UCSD-AML1 (cell line): ENCODE results near the gene LCE1F.

ENCODE experiments used
- DNase-seq: peaks from one replicate; lab custom pipeline; 2025; ENCODE audit not compliant: unreplicated experiment; lab: John Stamatoyannopoulos, UW

LCE1F gene, protein sequence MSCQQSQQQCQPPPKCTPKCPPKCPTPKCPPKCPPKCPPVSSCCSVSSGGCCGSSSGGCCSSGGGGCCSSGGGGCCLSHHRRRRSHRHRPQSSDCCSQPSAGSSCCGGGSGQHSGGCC

GRCh38 chr1:152774875-152775274, at the start of gene LCE1F:
LCE1F (plus strand) TSS chr1:152775140; CDS start chr1:152776372, 1,232 bp downstream.
- DNase-seq = no peak

GRCh38 chr1:152725261-152725660, 49.7 kb upstream of the LCE1F start:
- no peak for DNase-seq

GRCh38 chr1:152728986-152729385, 46.0 kb upstream of the LCE1F start:
- DNase-seq = no peak

- DNase-seq = no peak
These were observed 39.3 kb upstream of the LCE1F start for GRCh38 chr1:152735648-152736047.

GRCh38 chr1:152737997-152738396, 36.9 kb upstream of the LCE1F start:
- DNase-seq = no peak

DNA sequence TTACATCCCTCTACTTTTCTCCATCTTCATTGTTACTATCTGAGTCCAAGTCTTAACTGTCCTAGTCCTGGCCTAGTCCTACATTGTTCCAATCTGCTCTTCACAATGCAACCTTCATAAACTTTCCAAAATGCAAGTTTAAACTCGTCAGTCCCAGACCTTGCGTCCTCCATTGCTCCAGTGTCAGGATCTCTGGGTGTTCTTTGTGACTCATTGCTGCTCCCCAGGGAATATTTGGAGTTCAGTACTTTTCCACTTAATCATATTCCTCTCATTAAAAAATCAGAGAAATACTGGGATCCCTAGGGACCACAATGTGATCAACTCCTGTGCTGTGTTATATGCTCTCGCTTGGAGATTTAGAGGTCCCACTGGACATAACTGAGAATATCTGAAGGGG, 35.1 kb upstream of the LCE1F start:
- DNase-seq = no peak

DNA sequence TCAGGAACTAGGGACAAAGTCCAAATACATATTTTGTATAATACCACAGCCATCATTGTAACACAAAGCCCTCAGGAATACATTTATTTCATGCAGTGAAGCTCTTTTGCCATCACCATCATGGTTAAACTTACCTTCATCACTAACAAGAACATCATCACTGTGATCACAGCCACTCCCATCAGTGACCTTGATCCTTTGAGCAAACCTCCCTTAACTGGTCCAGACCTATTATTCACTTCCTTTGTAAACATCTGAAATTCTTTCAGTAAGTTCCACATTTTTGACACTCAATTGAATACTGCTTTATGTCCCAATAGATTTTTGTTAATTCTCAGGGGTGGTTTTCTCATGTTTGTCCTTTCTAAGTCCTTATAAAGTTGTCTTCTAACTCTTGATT, 33.3 kb upstream of the LCE1F start:
- DNase-seq = no peak

GRCh38 chr1:152743371-152744145, 31.4 kb upstream of the LCE1F start:
- DNase-seq = no peak

DNA sequence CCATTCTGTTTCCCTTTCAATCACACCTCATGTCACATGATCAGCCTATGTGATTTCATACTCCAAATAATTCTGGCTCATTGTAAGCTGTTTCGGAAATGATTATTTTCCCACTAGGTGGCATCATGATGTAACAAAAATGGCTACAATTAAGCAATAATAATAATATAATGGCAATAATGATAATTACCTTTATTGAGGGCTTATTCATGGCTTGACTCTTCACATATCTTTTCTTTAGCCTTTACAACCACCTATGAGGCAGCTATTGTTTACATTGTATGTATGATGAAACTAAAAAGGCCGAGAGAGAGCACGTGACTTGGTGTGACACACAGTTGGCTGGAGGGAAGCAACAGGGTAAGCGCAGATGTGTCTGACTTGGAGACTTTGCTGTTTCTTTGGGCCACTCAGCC, 29.6 kb upstream of the LCE1F start:
- DNase-seq = no peak

GRCh38 chr1:152745765-152746444, 29.0 kb upstream of the LCE1F start:
- no peak for DNase-seq

DNA sequence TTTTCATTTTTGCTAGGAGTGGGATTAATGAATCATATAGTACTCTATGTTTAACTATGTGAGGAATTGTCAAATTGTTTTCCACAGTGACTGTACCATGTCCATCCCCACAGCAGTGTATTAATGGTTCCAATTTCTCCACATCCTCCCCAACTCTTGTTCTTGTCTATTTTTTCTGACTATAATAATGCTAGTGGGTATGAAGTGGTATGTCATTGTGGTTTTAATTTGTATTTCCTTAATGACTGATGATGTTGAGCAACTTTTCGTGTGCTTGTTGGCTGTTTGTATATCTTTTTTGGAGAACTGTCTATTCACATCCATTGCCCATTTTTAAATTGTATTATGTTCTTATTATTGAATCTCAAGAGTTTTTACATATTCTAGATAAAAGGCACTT, 27.1 kb upstream of the LCE1F start:
- DNase-seq = no peak

GRCh38 chr1:152752225-152752624, 22.7 kb upstream of the LCE1F start:
- no peak for DNase-seq

- no peak for DNase-seq
These were observed 21.4 kb upstream of the LCE1F start for GRCh38 chr1:152753586-152753985.

- DNase-seq = no peak
These were observed 18.1 kb upstream of the LCE1F start for GRCh38 chr1:152756872-152757271.

DNA sequence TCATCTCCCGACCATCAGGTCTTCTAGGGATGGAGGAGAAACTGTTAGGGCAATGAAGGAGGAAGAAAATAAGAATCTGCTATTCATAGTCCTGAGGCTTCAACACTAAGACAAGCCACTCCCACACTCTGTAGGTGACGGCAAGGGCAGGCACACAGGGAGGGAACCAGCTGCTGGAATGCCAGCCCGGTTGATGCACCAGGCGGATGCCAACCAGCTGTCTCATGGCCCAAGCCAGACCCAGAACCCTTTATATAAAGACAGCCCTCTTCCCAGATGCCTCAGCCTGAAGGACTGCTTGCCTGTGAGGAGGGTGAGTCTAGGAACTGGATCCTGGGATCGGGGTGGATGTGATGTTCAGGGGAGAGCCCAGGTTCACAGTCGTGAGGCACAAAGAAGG, 17.2 kb upstream of the LCE1F start, which contains the start of gene KPRP:
Gene KPRP (plus strand): TSS at position 279 of the 400 bp plus-strand sequence. CDS start 1,564 bp downstream, outside the sequence.
- no peak for DNase-seq

DNA sequence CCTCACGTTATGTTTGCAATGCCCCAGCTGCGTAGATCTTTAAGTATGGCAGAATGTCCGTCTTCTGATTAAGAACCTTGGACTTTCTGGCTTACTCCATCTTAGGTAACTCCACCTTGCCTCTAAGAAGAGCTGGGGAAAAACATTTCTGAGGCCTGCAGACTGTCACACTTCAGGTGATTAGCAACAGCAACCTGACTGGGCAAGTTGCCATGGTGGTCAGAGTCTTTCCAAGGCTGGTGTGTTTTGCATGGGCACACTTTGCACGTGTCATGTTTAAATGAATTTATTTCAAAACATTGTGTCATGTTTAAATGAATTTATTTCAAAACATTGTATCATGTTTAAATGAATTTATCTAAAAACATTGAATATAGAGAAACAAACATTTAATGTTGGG, 16.3 kb upstream of the LCE1F start:
- DNase-seq = no peak

DNA sequence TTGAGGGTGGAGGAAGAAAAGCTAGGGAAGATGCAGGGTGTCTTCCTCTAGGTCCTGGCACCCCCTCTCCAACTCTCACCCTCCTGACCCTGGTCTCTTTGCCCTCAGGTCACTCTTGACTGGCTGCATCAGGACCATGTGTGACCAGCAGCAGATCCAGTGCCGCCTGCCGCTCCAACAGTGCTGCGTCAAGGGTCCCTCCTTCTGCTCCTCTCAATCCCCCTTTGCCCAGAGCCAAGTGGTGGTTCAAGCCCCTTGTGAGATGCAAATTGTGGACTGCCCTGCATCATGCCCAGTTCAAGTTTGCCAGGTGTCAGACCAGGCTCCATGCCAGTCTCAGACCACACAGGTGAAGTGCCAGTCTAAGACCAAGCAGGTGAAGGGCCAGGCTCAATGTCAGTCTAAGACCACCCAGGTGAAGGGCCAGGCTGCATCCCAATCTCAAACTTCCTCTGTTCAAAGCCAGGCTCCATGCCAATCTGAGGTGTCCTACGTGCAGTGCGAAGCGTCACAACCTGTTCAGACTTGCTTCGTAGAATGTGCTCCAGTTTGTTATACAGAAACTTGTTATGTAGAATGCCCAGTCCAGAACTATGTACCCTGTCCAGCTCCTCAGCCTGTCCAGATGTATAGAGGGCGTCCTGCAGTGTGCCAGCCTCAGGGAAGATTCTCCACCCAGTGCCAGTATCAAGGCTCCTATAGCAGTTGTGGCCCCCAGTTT, 15.3 kb upstream of the LCE1F start:
- DNase-seq = no peak

DNA sequence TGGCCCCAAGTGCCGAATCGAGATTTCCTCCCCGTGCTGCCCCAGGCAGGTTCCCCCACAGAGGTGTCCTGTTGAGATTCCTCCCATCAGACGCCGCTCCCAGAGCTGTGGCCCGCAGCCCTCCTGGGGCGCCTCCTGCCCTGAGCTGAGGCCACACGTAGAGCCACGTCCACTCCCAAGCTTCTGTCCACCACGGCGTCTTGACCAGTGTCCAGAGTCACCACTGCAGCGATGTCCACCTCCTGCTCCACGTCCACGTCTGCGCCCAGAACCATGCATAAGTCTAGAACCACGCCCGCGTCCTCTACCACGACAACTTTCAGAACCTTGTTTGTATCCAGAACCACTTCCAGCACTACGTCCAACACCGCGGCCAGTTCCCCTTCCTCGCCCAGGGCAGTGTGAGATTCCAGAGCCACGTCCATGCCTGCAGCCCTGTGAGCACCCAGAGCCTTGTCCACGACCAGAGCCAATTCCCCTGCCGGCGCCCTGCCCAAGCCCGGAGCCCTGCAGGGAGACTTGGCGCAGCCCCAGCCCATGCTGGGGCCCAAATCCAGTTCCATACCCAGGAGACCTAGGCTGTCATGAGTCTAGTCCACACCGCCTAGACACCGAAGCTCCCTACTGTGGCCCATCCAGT, 14.3 kb upstream of the LCE1F start:
- no peak for DNase-seq

GRCh38 chr1:152761609-152762213, 13.2 kb upstream of the LCE1F start:
- no peak for DNase-seq

GRCh38 chr1:152768847-152769533, 6.0 kb upstream of the LCE1F start:
- no peak for DNase-seq
